Fibroblast of lung (primary cell): ENCODE measurements around the gene OR2AT4. TPM values are rescaled to one million over a fixed set of nuclear protein-coding genes. Genes with fewer than 3 reads are reported as not detected.
A peak's percentile ranks its signal among the peaks of the same experiment; 100 is the strongest.

Source experiments
- DNase-seq, 2 donors: peaks; one replicate each; pipeline versions ENCODE4 v3.0.0 to v3.0.0-alpha.2; 2010; ENCODE audit warnings: low read depth in 2 of 2
- H2AFZ ChIP-seq: 2 replicates; pipeline ENCODE4 v1.5.1; 2012; ENCODE audit warnings: low read length, control low read depth, inconsistent platforms
- H3K27ac ChIP-seq: 2 replicates; pipeline ENCODE4 v1.5.1; 2011; ENCODE audit warnings: low read length, control low read depth; ENCODE audit not compliant: insufficient read depth
- H3K27me3 ChIP-seq: 2 replicates; pipeline ENCODE4 v1.5.1; 2011; ENCODE audit warnings: mild to moderate bottlenecking, low read length; ENCODE audit not compliant: control insufficient read depth, insufficient read depth
- H3K36me3 ChIP-seq: 2 replicates; pipeline ENCODE4 v1.5.1; 2011; ENCODE audit warnings: low read length; ENCODE audit not compliant: control insufficient read depth, insufficient read depth
- H3K4me1 ChIP-seq: 2 replicates; pipeline ENCODE4 v1.5.1; 2011; ENCODE audit warnings: low read length; ENCODE audit not compliant: control insufficient read depth, insufficient read depth; ENCODE audit errors: extremely low read depth
- H3K4me2 ChIP-seq: 2 replicates; pipeline ENCODE4 v1.5.1; 2011; ENCODE audit warnings: low read length, control low read depth; ENCODE audit not compliant: insufficient read depth; ENCODE audit errors: extremely low read depth
- H3K4me3 ChIP-seq, 4 experiments: fragments of 200-600 bp in 1 of 4; sonication (generic) in 1 of 4; replicated peaks in 1 of 4; 2 replicates each; pipeline ENCODE4 v1.5.1; 2011 to 2016; ENCODE audit warnings: low read length in 4 of 4, low read depth in 3 of 4, mild to moderate bottlenecking in 3 of 4, control low read depth in 2 of 4, inconsistent platforms in 1 of 4, mixed read lengths in 1 of 4; ENCODE audit not compliant: insufficient read depth in 1 of 4; ENCODE audit errors: control extremely low read depth in 1 of 4
- H3K79me2 ChIP-seq: 2 replicates; pipeline ENCODE4 v1.5.1; 2012; ENCODE audit warnings: mild to moderate bottlenecking, low read length, inconsistent platforms; ENCODE audit not compliant: control insufficient read depth, insufficient read depth
- H3K9ac ChIP-seq: 2 replicates; pipeline ENCODE4 v1.5.1; 2011; ENCODE audit warnings: mild to moderate bottlenecking, low read length, control low read depth; ENCODE audit not compliant: insufficient read depth
- H3K9me3 ChIP-seq: 2 replicates; pipeline ENCODE4 v1.5.1; 2012; ENCODE audit warnings: low read depth, low read length; ENCODE audit not compliant: control insufficient read depth, insufficient read depth
- H4K20me1 ChIP-seq: 2 replicates; pipeline ENCODE4 v1.5.1; 2011; ENCODE audit warnings: low read length; ENCODE audit not compliant: control insufficient read depth, insufficient read depth; ENCODE audit errors: extremely low read depth
- CTCF ChIP-seq, 2 donors: IDR thresholded peaks in 1 of 2; conservative IDR thresholded peaks in 1 of 2; 1 replicate in 1 of 2; 2 replicates in 1 of 2; pipeline ENCODE4 v1.5.1; 2011 to 2012; ENCODE audit warnings: low read length in 2 of 2, control low read depth in 1 of 2, inconsistent platforms in 1 of 2, low read depth in 1 of 2, mild to moderate bottlenecking in 1 of 2
- EZH2 ChIP-seq: IDR thresholded peaks from 2 replicates; pipeline ENCODE4 v1.5.1; 2012; ENCODE audit warnings: low read length, control low read depth, mild to moderate bottlenecking; ENCODE audit errors: missing control alignments
- polyA plus RNA-seq, 2 donors: library from polyadenylated mRNA; depleted of rRNA in 1 of 2; stranded (reverse) in 1 of 2; unstranded in 1 of 2; fragments of >200 nt; gene quantifications; 2 replicates each; pipeline ENCODE4 v1.2.1, GENCODE V29; 2011 to 2012; ENCODE audit warnings: missing spikeins in 1 of 2
- total RNA-seq: library from RNA; depleted of rRNA; stranded (reverse); fragments of >200 nt; gene quantifications from 2 replicates; pipeline ENCODE4 v1.2.1, GENCODE V29; 2014

Gene OR2AT4
- total and polyA plus RNA-seq, 2 donors (not counting 1 experiment from before 2014, with no cell fraction given) = not detected

- TF ChIP-seq CTCF (conservative IDR thresholded peaks at IDR 0.05 in 1 of 2, IDR thresholded peaks at IDR 0.05 in 1 of 2; ENCODE audit: low read depth in 1 of 2, low read length in 2 of 2) = no peak
- TF ChIP-seq EZH2 = no peak
- no peaks in the 10 kb centered on the region for H3K4me1 ChIP-seq
- H3K9ac ChIP-seq = no peak overlapping the region
- H3K27ac ChIP-seq = no peak overlapping the region
- H2AFZ ChIP-seq = no peak overlapping the region
- no peaks in the 10 kb centered on the region for H3K79me2 ChIP-seq
- peaks cover 5% of the 10 kb centered on the region for H3K27me3 ChIP-seq
- no peak overlapping the region for H3K4me3 ChIP-seq
- no peaks in the 10 kb centered on the region for H3K36me3 ChIP-seq
- no peak overlapping the region for H3K4me2 ChIP-seq
- no peaks in the 10 kb centered on the region for H4K20me1 ChIP-seq
- H3K9me3 ChIP-seq = no peaks in the 10 kb centered on the region
- DNase-seq = no peak
These were observed 38.5 kb upstream of the OR2AT4 start for GRCh38 chr11:75135021-75135650.

- no peaks in the 10 kb centered on the region for H3K4me1 ChIP-seq
- no peak for TF ChIP-seq EZH2
- H3K27ac ChIP-seq = no peak overlapping the region
- H3K9ac ChIP-seq = no peak overlapping the region
- H2AFZ ChIP-seq = no peak overlapping the region
- no peaks in the 10 kb centered on the region for H3K79me2 ChIP-seq
- no peaks in the 10 kb centered on the region for H3K9me3 ChIP-seq
- H3K4me3 ChIP-seq = no peak overlapping the region
- H3K36me3 ChIP-seq = no peaks in the 10 kb centered on the region
- H3K4me2 ChIP-seq = no peak overlapping the region
- peak in 1 of 2 donors; percentile 14 for DNase-seq
- H4K20me1 ChIP-seq = no peaks in the 10 kb centered on the region
- H3K27me3 ChIP-seq = peaks cover 5% of the 10 kb centered on the region
These were observed 37.3 kb upstream of the OR2AT4 start for GRCh38 chr11:75133976-75134375.

- Histone ChIP-seq H3K27me3 (peaks cover 2% of the 10 kb centered on the region), H3K9me3 (no peaks in the 10 kb centered on the region), H2AFZ (no peak overlapping the region), H3K9ac (no peak overlapping the region), H3K4me3 (no peak overlapping the region), H3K36me3 (no peaks in the 10 kb centered on the region), H3K27ac (no peak overlapping the region), H4K20me1 (no peaks in the 10 kb centered on the region), H3K4me1 (no peaks in the 10 kb centered on the region), H3K4me2 (no peak overlapping the region), H3K79me2 (no peaks in the 10 kb centered on the region)
- TF ChIP-seq CTCF (conservative IDR thresholded peaks at IDR 0.05 in 1 of 2, IDR thresholded peaks at IDR 0.05 in 1 of 2; ENCODE audit: low read depth in 1 of 2, low read length in 2 of 2) (no peak), EZH2 (no peak)
- no peak for DNase-seq
These were observed 35.4 kb upstream of the OR2AT4 start for GRCh38 chr11:75132080-75132479.
